ENCODE data around the gene ID4.

- TF ChIP-seq CTCF (conservative IDR thresholded peaks at IDR 0.05; ENCODE audit: low read length) (no peak), EZH2phosphoT487 (IDR thresholded peaks at IDR 0.05; ENCODE audit: borderline replicate concordance, low read depth, low read length) (no peak)
Measured at GRCh38 chr6:19833947-19834346, 3.2 kb upstream of the ID4 start.
